Smooth muscle cell of trachea (primary cell): ENCODE measurements around the gene SRSF3. TPM values are rescaled to one million over a fixed set of nuclear protein-coding genes. Genes with fewer than 3 reads are reported as not detected.

Experiments used
- total RNA-seq: library from RNA; depleted of rRNA; stranded (reverse); fragments of >200 nt; gene quantifications from 2 replicates; pipeline ENCODE4 v1.2.1, GENCODE V29; 2014

SRSF3 gene
- total RNA-seq = 278 and 334 TPM in 2 replicates

DNA sequence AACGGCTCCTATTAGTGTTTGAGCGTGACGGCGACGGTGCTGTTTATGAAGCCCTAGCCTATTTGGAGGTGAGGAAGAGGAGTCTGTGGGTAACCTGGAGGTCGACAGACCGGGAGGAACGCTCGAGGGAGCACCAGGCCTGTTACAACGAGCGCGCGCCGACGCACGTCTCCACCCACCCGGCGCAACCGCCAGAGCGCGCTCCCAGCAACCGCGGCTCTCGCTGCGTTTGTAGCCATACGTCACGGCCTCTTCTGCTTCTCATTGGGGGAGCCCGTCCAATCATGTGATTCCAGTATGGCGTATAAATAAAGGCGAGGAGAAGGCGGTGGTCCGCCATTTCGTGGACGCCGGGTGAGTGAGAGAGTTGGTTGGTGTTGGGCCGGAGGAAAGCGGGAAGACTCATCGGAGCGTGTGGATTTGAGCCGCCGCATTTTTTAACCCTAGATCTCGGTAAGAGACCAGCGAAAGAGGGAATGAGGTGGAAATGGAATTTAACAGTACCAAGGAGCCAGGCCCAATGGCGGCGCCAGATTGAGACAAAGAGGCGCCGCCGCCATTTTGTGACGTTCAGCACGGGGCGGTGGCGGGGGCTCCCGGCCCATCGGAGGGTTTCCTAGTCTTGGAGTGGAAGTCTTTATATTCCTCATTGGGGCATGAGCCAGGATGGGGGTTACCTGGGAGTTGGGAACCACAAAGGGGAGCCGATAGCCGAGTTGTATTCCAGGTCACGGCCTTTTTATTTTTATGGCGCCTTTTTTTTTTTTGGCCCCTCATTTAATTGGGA, at the start of gene SRSF3:
TSS of gene SRSF3 (plus strand) at position 334 of the 787 bp plus-strand sequence. CDS start 2,401 bp downstream, outside the sequence.

DNA sequence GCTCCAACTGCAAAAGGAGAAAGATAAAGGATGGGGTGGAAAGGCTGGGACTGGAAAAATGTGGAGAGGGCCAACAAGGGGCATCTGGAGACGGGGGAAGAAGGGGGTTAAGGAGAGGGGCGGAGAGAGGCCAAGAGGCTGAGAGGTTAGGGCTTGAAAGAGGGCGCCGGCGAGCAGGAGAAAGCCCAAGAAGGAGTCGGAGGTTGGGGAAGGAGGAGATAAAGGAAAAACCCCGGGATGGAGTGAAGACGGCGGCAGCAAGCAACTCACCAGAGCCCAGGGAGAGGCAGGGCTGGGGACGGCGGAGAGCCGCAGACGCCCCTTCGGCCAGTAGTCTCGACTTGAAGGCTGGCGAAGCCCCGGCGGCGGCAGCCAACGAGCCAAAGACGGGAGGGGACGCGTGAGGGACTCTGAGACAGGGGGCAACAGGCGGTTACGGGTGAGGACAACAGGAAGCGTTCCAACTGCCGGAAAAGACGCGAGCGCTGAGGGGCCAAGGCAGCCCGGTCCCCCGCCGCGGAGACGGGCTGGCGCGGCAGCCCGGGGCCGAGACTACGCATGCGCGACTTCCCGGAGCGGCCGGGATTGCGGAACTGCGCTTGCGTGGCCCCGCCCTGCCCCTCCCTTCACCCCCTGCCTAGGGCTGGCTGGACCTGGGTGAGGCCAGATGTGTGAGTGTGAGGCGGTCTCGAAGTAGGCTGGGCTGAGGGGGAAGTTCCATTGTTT, 47.1 kb upstream of the SRSF3 start, which contains the start of gene STK38:
TSS of gene STK38 (minus strand) at position 560 of the 726 bp plus-strand sequence. CDS start 7,277 bp downstream, outside the sequence.

Other genes with a start within 250 kb of the SRSF3 start
- gene ETV7, start 206.7 kb upstream of the SRSF3 start, total RNA-seq = 0.29 and 0.99 TPM in 2 replicates
- gene PXT1, start 151.5 kb upstream of the SRSF3 start, total RNA-seq = not detected in 2 replicates
- gene KCTD20, start 151.4 kb upstream of the SRSF3 start, total RNA-seq = 42.8 and 43.6 TPM in 2 replicates
- 24.1 and 25.0 TPM in 2 replicates for gene STK38, start 46.9 kb upstream of the SRSF3 start, total RNA-seq
- 351 and 1,000 TPM in 2 replicates for gene CDKN1A, start 84.4 kb downstream of the SRSF3 start, total RNA-seq
- under 0.01 TPM in 2 replicates for gene RAB44, start 103.5 kb downstream of the SRSF3 start, total RNA-seq
- gene CPNE5, start 245.1 kb downstream of the SRSF3 start, total RNA-seq = 0.15 TPM in 1 of 2 replicates, not detected in the other